Smooth muscle cell (in vitro differentiated cells): ENCODE data around the gene P4HA2. TPM values are rescaled to one million over a fixed set of nuclear protein-coding genes. Genes with fewer than 3 reads are reported as not detected.

Experiments
- DNase-seq: peaks from one replicate; lab custom pipeline; 2025; ENCODE audit not compliant: unreplicated experiment; lab: John Stamatoyannopoulos, UW
- H2AFZ ChIP-seq: fragments of 200-600 bp; sonication (generic); 2 replicates; pipeline ENCODE4 v1.6.0; 2016; ENCODE audit warnings: antibody characterized with exemption, low read depth, mild to moderate bottlenecking
- H3F3A ChIP-seq: fragments of 200-600 bp; sonication (generic); 2 replicates; pipeline ENCODE4 v1.6.0; 2017; ENCODE audit warnings: antibody characterized with exemption, low read depth
- H3K27ac ChIP-seq: fragments of 200-600 bp; sonication (generic); 2 replicates; pipeline ENCODE4 v1.5.1; 2016; ENCODE audit warnings: low read depth, mild to moderate bottlenecking
- H3K27me3 ChIP-seq: fragments of 200-600 bp; sonication (generic); 2 replicates; pipeline ENCODE4 v1.6.1; 2016; ENCODE audit warnings: low read depth, mild to moderate bottlenecking
- H3K36me3 ChIP-seq: fragments of 200-600 bp; sonication (generic); 2 replicates; pipeline ENCODE4 v1.5.1; 2016; ENCODE audit warnings: low read depth
- H3K4me1 ChIP-seq: fragments of 200-600 bp; sonication (generic); 2 replicates; pipeline ENCODE4 v1.5.1; 2016; ENCODE audit warnings: low read depth
- H3K4me2 ChIP-seq: fragments of 200-600 bp; sonication (generic); 2 replicates; pipeline ENCODE4 v1.6.0; 2016; ENCODE audit warnings: mild to moderate bottlenecking
- H3K4me3 ChIP-seq: fragments of 200-600 bp; sonication (generic); 2 replicates; pipeline ENCODE4 v1.5.1; 2016; ENCODE audit warnings: mild to moderate bottlenecking
- H3K79me2 ChIP-seq: fragments of 200-600 bp; sonication (generic); 2 replicates; pipeline ENCODE4 v1.6.0; 2016; ENCODE audit warnings: low read depth, mild to moderate bottlenecking
- H3K9ac ChIP-seq: fragments of 200-600 bp; sonication (generic); 2 replicates; pipeline ENCODE4 v1.6.0; 2016; ENCODE audit warnings: low read depth
- H3K9me3 ChIP-seq: fragments of 200-600 bp; sonication (generic); replicated peaks from 2 replicates; pipeline ENCODE4 v1.5.1; 2016; ENCODE audit warnings: low read depth
- H4K20me1 ChIP-seq: fragments of 200-600 bp; sonication (generic); 2 replicates; pipeline ENCODE4 v1.6.0; 2016; ENCODE audit warnings: low read depth
- CTCF ChIP-seq: fragments of 200-600 bp; sonication (generic); IDR thresholded peaks from 2 replicates; pipeline ENCODE4 v1.5.1; 2017; ENCODE audit warnings: borderline replicate concordance, mild to moderate bottlenecking, antibody characterized with exemption; ENCODE audit not compliant: insufficient read depth, poor library complexity, severe bottlenecking
- WGBS: methylation state at CpG from one replicate; pipeline ENCODE4 v1.1.7; 2016; ENCODE audit warnings: low lambda C conversion rate; 5-methylcytosine and 5-hydroxymethylcytosine counted together
- polyA plus RNA-seq: library from polyadenylated mRNA; unstranded; fragments of >200 nt; fragmentation: Nextera tagmentation; extraction: Ambion mirVana; gene quantifications from 2 replicates; pipeline ENCODE4 v1.2.1, GENCODE V29; 2016
- total RNA-seq: library from RNA; depleted of rRNA; stranded (reverse); fragments of >200 nt; gene quantifications from 2 replicates; pipeline ENCODE4 v1.2.3, GENCODE V29; 2014

P4HA2 gene
- total and polyA plus RNA-seq, 2 experiments from 2014 or later: 352 to 707 TPM

- no peak overlapping the region for H3K27ac ChIP-seq
- 92% methylated on average over 14 of the region's 14 CpGs for WGBS
- no peak for TF ChIP-seq CTCF
These were observed 46.6 kb upstream of the P4HA2 start for GRCh38 chr5:132274050-132274792.

DNA sequence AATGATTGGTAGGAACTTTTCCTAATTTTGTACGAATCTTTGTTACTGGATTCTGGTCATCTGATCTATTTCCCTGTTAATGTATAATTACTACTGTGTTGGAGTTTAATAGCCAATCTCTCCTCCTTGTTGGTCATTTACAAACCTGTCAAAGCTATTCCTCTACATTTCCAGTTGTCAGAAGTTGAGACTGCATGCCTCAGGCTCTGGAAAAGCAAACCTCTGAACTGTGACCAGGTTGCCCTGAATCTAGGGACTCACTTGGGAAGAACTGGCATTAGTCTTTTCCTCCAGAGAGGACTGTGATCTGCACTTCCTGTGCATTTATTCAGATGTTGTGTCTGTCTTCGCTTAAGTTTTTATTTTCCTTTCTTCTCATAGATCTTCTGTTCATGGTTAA lies 46.0 kb upstream of the P4HA2 start:
- H3K4me2 ChIP-seq: no peak overlapping the region
- 98% methylated on average over 2 of the region's 2 CpGs for WGBS
- H3K9ac ChIP-seq: no peak overlapping the region
- H3K27ac ChIP-seq: no peak overlapping the region
- H2AFZ ChIP-seq: no peak overlapping the region
- H3K79me2 ChIP-seq: no peaks in the 10 kb centered on the region
- no peaks in the 10 kb centered on the region for H3K36me3 ChIP-seq
- peaks cover 60% of the 10 kb centered on the region for H4K20me1 ChIP-seq
- H3K4me3 ChIP-seq: no peak overlapping the region
- no peak for DNase-seq
- no peaks in the 10 kb centered on the region for H3K9me3 ChIP-seq
- peaks cover 1% of the 10 kb centered on the region for H3F3A ChIP-seq
- TF ChIP-seq CTCF: no peak
- H3K4me1 ChIP-seq: peaks cover 6% of the 10 kb centered on the region
- H3K27me3 ChIP-seq: no peaks in the 10 kb centered on the region

More at GRCh38 chr5:132274050-132274792, 46.6 kb upstream of the P4HA2 start:
- no peak overlapping the region for H2AFZ ChIP-seq
- H3K79me2 ChIP-seq: no peaks in the 10 kb centered on the region
- no peak for DNase-seq
- H3F3A ChIP-seq: no peaks in the 10 kb centered on the region
- H3K27me3 ChIP-seq: no peaks in the 10 kb centered on the region
- H3K9ac ChIP-seq: no peak overlapping the region
- H3K36me3 ChIP-seq: no peaks in the 10 kb centered on the region
- H3K4me3 ChIP-seq: no peak overlapping the region
- peaks cover 54% of the 10 kb centered on the region for H4K20me1 ChIP-seq
- no peaks in the 10 kb centered on the region for H3K9me3 ChIP-seq
- H3K4me1 ChIP-seq: peaks cover 1% of the 10 kb centered on the region
- no peak overlapping the region for H3K4me2 ChIP-seq

- no peak overlapping the region for H2AFZ ChIP-seq
- no peaks in the 10 kb centered on the region for H3K79me2 ChIP-seq
- H4K20me1 ChIP-seq: peaks cover 71% of the 10 kb centered on the region
- peaks cover 8% of the 10 kb centered on the region for H3K4me1 ChIP-seq
- peak; percentile 34 for DNase-seq
- no peaks in the 10 kb centered on the region for H3K9me3 ChIP-seq
- no peak overlapping the region for H3K27ac ChIP-seq
- H3K36me3 ChIP-seq: no peaks in the 10 kb centered on the region
- H3K27me3 ChIP-seq: no peaks in the 10 kb centered on the region
- H3K4me2 ChIP-seq: no peak overlapping the region
- no peak overlapping the region for H3K4me3 ChIP-seq
- H3K9ac ChIP-seq: no peak overlapping the region
- H3F3A ChIP-seq: peaks cover 6% of the 10 kb centered on the region
- 65% methylated on average over 37 of the region's 37 CpGs for WGBS
- TF ChIP-seq CTCF: peak; percentile 86
These were observed 44.9 kb upstream of the P4HA2 start for GRCh38 chr5:132272311-132273210.
